Prostate gland (tissue), 2 donors: ENCODE data around the gene RARRES2.

Experiments
- CTCF ChIP-seq, 4 experiments: fragments of 200-600 bp in 2 of 4; fragments of 450-650 bp in 2 of 4; sonication (generic) in 2 of 4; IDR thresholded peaks; 1 replicate in 3 of 4; 2 replicates in 1 of 4; pipeline ENCODE4 v1.5.1; 2016 to 2019; ENCODE audit warnings: antibody characterized with exemption in 4 of 4, mild to moderate bottlenecking in 2 of 4, moderate library complexity in 2 of 4
- POLR2A ChIP-seq: fragments of 450-650 bp; IDR thresholded peaks from one replicate; pipeline ENCODE4 v1.6.1; 2016; ENCODE audit warnings: antibody characterized with exemption, mild to moderate bottlenecking
- POLR2AphosphoS5 ChIP-seq: sonication (generic); formaldehyde crosslinking; IDR thresholded peaks from one replicate; pipeline ENCODE4 v1.6.1; 2017; ENCODE audit warnings: antibody characterized with exemption

- no peak for TF ChIP-seq POLR2A
- TF ChIP-seq POLR2AphosphoS5: no peak
- TF ChIP-seq CTCF (IDR thresholded peaks at IDR 0.05): no peak
Observed at GRCh38 chr7:150322114-150322832, 19.2 kb downstream of the RARRES2 start.
